A204.1 (cell line): ENCODE results near the gene SPINK14.

Source experiments
- FAIRE-seq: peaks from 2 replicates; lab custom pipeline; 2012; peaks lifted over from hg19 to GRCh38; lab: Jason Lieb, UNC

Gene SPINK14

DNA sequence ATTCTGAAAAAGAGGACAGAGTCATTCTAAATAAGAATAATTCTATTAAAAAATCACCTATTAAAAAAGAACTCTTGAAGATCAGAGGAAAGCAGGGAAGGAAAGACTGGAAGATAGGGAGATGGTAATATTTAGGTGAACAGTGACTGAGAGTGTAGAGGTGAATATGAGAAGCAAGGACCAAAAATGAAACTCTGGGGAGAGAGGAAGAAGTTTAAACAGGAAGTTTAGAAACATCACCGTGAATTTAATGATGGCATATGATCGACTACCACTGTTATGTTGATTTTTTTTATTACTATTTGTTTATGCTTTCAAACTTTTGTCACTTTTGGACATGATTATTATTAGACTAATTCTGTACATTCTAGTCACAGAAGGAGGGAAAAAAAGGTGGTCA lies 32.8 kb downstream of the SPINK14 start:
- no peak for FAIRE-seq

DNA sequence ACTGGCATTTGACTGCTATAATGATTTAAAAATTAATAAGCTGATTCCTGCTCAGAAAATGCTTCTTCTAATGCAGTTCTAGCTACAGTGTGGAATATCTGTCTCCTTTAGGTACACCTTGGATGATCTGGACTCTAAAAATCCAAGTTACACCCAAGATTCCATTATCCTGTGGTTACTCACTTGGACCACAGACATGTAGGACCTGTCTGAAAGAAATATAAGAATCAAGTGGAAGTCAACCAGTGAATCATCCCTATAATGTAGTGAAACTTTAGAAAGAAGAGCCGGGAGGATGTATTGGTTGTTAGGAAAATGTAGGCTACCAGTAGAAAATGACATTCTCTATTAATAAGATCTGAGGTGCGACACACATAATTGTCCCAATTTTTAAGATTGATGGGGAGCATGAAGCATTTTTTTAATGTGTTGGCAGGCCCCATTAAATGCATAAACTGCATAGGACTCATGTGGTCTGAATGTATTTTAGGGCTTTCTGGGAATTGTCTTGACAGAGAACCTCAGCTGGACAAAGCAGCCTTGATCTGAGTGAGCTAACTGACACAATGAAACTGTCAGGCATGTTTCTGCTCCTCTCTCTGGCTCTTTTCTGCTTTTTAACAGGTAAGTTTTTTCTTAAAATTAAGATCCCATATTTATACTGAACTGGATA lies 34.3 kb downstream of the SPINK14 start, which contains the start of gene SPINK6:
SPINK6 (plus strand) TSS at position 512 of the 673 bp plus-strand sequence; CDS start at position 567, 55 bp downstream.
- FAIRE-seq: no peak

DNA sequence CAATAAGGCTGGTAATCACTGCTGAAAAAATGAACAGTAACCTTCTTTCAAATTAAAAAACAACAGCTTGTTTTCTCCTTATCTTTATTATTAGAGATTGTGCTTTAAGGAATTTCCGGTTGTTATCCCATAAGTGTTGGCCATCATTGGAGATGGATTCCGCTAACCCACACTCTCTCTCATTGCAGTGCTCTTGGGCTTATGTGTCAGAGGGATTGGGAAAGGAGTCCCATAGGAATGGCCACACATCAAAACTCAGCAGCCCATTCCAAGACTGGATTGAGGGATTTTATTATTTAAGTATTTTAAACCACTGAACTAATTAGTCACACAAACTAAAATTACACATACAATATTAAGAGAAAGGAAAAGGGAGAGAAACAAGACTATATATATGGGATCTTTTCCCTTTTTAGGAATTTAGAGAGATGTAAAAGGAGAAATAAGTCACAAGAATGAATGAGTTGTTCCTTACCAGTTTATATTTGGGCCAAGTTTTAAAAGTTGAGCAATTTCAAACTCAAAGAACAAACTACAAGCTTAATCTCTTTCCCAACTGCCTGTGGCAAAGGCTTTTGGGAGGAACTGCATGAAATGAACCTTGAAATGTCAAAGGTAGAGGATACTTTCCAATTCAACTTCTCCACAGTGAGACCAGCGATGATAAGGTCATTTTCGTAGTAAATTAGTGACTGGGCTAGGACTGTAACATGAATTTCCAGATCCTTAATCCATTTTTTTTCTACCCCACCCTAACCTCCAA lies 36.9 kb downstream of the SPINK14 start:
- no peak for FAIRE-seq

DNA sequence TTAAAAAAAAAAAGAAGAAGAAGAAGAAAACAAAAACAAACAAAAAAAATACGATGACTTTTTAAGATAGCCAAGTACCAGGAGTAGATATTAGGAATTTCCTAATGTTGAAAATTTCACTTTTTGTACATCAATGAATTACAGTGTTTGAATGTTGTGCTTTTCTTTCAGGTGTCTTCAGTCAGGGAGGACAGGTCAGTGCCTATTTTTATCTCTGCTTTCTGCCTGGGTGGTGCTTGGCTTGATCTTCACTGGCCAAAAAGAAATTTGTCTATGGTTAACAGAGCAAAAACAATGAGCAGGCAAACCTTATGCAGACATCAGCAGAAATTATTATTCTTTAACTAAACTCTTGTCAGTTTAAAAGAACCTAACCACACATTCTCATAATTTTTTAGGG lies 37.5 kb downstream of the SPINK14 start:
- FAIRE-seq: no peak

DNA sequence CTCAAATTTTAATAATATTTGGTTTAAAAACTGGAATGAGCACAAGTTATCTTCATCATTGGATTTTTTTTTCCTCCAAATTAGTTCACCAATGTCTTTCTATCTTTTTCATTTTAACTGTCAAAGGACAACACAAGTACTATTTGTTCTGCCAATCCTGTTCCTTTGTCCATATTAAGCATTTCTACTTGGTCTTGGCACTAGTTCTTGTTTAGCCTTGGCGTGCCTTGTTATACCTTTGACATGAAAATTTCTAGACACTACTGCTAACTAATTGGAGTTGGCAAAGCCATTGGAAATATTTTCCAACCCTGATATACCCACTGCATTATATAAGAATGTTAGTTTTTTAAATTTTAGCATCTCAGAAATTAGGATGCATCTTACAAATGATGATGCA lies 38.3 kb downstream of the SPINK14 start:
- FAIRE-seq: no peak

DNA sequence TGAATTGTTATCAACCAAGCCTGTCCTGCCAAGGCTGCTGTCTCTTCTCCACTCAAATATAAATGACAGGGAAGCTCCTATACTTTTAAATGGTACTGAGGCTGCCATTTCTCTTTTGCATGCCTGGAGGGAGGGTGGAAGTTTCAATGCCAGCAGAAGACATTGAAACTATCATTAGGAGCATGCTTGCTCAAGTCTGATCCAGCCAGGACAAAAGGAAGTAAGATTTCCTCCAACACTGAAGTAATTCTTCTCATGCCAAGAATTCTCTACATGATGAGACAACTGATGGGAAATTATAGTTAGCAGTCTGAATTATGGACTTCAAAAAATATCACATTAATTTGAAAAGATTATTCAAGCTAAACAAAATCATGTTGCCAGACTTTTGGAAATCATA lies 39.9 kb downstream of the SPINK14 start:
- FAIRE-seq: no peak

DNA sequence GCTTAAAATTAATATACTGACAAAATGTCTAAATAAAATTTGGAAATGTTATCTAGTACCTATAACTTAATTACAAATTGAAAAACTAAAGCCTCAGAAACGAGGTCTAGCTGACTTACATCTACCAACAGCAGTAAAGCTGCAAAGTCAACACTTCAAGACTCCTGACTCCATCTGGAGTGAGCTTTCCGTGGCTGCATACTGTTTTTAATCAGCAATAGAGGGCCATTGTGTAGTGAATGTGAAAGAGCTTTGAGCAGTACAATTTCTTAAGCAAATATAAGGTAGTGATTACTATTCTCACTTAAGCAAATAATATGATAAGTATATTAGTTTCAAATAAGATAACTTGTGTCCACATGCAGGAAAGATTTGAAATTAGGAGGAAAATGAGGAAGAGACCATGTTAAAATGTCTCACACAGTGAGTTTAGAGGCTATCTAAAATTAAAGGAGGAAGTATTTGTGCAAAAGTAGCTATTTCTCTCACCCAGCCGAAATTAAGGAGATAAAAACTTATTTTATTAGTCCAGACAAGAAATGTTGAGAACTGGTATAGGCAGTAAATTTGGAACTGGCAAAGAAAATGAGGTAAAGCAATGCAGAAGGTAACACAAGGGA lies 40.9 kb downstream of the SPINK14 start:
- FAIRE-seq: no peak

DNA sequence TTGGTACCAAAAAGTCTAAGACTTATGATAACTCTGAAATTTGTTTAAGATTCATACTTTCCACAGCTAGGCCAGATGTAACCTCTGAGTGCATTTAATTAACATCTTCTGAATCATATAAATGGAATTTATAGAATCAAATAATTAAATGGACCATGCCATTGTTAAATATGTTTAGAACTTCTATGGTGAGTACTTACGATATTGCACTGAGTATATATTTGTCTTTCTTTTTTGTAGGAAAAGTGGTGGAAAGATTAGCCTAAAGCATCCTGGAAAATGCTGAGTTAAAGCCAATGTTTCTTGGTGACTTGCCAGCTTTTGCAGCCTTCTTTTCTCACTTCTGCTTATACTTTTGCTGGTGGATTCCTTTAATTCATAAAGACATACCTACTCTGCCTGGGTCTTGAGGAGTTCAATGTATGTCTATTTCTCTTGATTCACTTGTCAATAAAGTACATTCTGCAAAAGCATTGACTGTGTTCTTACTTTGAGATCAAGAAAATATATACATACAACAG lies 46.4 kb downstream of the SPINK14 start:
- FAIRE-seq: no peak

DNA sequence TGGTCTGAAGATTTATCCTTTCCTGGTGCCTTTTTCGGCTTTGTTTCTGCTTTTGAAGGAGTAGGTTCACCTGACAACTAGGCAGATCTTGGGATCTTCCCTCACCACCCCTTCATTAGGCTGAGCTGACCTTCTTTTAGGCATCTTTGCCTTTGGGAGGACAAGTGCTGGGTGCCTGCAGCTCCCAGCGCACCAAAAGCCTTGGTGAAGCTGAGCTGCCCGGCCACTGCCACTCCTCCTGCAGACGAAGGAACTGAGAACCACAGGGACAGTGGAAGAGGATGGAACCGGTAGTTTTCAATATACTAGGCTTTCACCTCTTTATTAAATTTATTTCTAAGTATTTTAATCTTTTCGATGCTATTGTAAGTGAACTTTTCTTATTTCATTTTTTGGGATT lies 53.2 kb downstream of the SPINK14 start:
- no peak for FAIRE-seq

DNA sequence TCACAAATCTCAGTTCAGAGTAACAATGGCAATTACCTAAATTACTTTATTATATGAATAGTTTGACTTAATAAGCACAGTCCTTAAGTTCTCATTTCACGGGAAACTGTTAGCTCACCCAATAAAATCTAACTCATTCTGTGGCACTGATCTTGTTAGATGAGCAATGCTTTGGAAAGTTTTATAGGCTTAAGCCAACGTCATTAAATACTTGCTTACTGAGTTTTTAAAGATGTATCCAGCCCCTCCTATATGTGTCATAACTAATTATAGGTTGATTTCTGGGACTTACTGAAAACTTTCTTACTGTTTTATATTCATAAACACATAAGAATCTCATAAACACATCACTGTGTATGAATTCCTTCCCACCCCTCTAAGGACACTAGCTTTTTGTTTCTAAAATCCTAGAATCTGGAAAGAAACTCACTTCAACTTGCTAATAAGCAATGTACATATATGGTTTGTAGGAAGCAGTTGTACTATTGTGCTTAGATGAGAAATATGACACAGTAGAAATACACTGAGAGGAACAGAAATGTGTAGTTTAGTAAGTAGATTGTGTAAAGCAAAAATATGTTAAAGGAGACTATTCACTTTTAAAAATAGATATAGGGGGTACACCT lies 55.9 kb downstream of the SPINK14 start:
- FAIRE-seq: no peak
